Muscle layer of duodenum (tissue), 2 donors: Measurements from ENCODE around the gene SCFD2.

Experiments used
- H3K27ac ChIP-seq: one replicate; pipeline ENCODE4 v1.7.0; 2013; ENCODE audit warnings: mild to moderate bottlenecking, low read length
- H3K27me3 ChIP-seq: one replicate; pipeline ENCODE4 v1.7.0; 2013; ENCODE audit warnings: low read depth, mild to moderate bottlenecking, control low read depth, low read length
- H3K36me3 ChIP-seq, 2 donors: one replicate each; pipeline ENCODE4 v1.7.0; 2013; ENCODE audit warnings: low read length in 2 of 2, control low read depth in 1 of 2, mild to moderate bottlenecking in 1 of 2; ENCODE audit not compliant: insufficient read depth in 2 of 2, control insufficient read depth in 1 of 2
- H3K4me1 ChIP-seq, 2 donors: one replicate each; pipeline ENCODE4 v1.7.0; 2013; ENCODE audit warnings: low read length in 2 of 2, mild to moderate bottlenecking in 2 of 2, control low read depth in 1 of 2, moderate library complexity in 1 of 2; ENCODE audit not compliant: insufficient read depth in 2 of 2, control insufficient read depth in 1 of 2
- H3K4me3 ChIP-seq, 2 donors: one replicate each; pipeline ENCODE4 v1.7.0; 2013; ENCODE audit warnings: low read length in 2 of 2, low read depth in 1 of 2, mild to moderate bottlenecking in 1 of 2
- H3K9me3 ChIP-seq, 2 donors: one replicate each; pipeline ENCODE4 v1.7.0; 2013; ENCODE audit warnings: low read length in 2 of 2, control low read depth in 1 of 2, mild to moderate bottlenecking in 1 of 2; ENCODE audit not compliant: control insufficient read depth in 1 of 2
- donor health status: healthy.

Gene SCFD2

DNA sequence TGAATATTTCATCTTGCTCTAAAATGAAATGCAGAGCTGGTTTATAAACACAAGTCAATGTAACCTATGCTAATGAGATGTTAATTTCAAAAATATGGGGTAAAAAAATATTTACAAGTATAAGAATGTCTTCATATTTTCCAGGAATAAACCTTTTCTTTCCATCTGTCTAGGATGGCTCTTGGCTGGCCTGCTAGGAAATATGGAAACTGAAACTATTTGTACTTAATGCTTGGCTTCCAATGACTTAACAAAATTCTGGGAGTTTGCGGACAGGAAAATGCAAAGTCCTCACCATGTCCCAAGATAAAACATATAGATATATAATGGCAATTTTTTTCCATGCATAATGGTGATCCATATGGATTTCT is 168.1 kb downstream of the SCFD2 start:
- H3K4me1 ChIP-seq = peaks cover 0 to 4% of the 10 kb centered on the region in 2 donors
- H3K36me3 ChIP-seq = no peaks in the 10 kb centered on the region
- no peaks in the 10 kb centered on the region for H3K27me3 ChIP-seq
- no peaks in the 10 kb centered on the region for H3K9me3 ChIP-seq
- H3K27ac ChIP-seq = peak overlapping the region; percentile 11
- H3K4me3 ChIP-seq = no peak overlapping the region

DNA sequence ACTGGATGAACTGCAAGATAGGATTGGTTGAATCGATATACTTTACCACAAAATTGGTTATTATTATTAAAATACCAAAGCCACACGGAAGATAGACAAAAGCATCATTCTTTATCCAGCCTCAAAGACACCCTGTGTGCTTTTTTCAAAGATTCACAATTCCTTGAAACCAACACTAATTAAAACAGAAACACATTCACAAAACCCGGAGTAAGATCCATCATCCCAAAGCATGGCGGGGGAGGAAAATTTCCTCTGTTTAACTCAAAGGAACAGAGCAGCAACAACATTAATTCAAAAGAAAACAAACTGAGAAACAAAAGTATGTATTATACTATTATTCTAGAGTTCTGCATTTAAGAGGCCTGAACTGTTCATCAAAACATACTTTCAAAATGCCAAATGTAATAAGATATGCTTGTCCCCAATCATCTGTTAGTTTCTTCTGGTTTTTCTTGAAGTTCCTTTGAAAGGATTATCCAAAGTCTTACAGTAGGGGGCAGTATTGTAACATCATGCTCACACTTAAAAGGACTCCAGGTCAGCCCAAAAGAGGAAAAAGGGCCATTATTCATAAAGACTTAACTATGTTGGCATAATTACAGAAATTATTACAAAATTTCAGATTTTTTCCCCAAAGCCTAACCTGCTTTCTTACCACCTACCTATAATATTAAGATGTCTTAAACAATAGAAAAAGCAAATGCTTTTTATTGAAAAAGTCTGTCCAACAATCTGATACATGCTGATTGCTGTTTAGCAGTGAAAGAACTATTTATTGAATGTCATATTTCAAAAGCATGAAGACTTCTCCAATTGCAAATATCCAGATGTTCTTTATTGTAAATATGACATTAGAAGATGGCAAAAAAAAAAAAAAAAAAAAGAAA is 168.7 kb downstream of the SCFD2 start:
- peak overlapping the region; percentile 11 for H3K27ac ChIP-seq
- H3K4me3 ChIP-seq = no peak overlapping the region

DNA sequence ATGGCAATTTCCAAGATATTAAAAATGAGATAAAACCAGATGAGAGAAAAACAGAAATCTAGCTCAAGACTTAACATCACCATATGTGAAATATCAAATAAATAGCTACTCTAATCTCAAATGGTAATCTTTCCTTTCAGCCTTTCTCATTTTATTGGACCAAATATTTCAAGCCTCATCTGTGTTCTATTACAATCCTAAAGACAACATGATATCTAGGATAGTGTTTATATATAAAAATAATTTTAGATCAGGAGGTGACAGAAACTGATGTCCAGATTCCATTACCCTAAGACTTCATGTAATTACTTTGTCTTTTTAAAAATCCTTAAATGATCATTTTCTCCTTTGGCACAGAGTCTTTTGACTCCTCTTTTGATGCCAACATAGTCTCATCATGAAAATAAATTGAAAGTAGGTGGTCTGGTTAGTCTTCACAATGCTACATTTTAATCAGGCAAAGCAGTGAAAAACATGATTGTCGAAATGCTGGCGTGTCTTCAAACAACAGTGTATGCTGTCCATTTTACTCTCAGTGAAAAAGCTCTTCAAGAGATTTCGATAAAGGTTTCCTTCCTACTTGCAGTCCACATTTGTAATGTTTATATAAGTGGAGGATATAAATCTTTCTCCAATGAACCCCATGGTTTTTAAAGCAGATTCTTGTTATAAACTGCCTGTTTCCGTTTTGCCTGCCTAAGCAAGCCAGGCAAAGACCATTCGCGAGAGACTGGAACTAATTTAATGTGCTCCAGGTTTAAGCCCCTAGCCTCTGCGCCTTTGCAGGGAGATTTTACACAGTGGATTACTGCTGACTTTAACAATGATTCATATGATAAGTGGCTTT is 169.8 kb downstream of the SCFD2 start:
- no peaks in the 10 kb centered on the region for H3K27me3 ChIP-seq
- H3K36me3 ChIP-seq = no peaks in the 10 kb centered on the region
- no peaks in the 10 kb centered on the region for H3K9me3 ChIP-seq
- no peak overlapping the region for H3K27ac ChIP-seq
- peaks cover 0 to 4% of the 10 kb centered on the region in 2 donors for H3K4me1 ChIP-seq
- no peak overlapping the region for H3K4me3 ChIP-seq

More for the DNA sequence above, 168.7 kb downstream of the SCFD2 start:
- H3K36me3 ChIP-seq = no peaks in the 10 kb centered on the region
- no peaks in the 10 kb centered on the region for H3K9me3 ChIP-seq
- no peaks in the 10 kb centered on the region for H3K27me3 ChIP-seq
- peaks cover 0 to 4% of the 10 kb centered on the region in 2 donors for H3K4me1 ChIP-seq

DNA sequence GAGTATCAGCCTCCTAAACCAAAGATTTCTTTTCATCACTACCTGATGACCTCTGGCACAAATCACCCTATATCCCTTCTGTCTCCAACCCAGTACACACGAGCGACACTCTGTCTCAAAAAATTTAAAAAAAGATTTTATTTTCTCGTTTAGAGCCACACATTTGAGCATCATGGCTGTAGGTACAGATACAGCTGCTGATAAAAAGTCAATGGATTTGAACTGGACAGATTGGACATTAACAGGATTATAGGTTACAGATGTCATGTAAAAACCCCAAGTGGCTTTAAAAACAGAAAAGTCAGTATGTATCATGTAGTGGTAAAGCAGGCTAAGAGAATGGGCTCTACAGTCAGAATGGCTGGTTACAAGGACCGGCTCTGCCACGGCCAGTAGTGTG is 171.1 kb downstream of the SCFD2 start:
- H3K27ac ChIP-seq = no peak overlapping the region
- H3K4me1 ChIP-seq = peaks cover 0 to 4% of the 10 kb centered on the region in 2 donors
- H3K4me3 ChIP-seq = no peak overlapping the region
- H3K36me3 ChIP-seq = no peaks in the 10 kb centered on the region
- no peaks in the 10 kb centered on the region for H3K9me3 ChIP-seq
- no peaks in the 10 kb centered on the region for H3K27me3 ChIP-seq

DNA sequence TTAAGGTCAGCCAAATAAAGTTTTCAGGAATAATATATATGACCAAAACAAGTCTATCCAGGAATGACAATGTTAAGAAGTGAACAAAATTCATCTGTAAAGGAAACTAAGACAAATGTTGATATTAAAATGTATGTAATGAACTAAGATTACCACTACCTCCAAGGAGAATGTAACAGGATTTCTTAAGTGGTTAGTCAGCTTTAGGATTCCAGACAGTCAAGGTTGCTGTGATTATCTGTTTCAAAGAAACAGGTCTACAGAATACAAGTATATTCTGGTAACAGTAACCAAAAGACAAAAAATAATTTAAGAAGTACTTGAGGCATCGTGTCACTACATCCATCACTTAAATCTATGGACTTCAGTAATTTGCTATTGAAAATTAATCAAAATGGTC is 172.8 kb downstream of the SCFD2 start:
- Histone ChIP-seq H3K36me3 (no peaks in the 10 kb centered on the region), H3K4me3 (no peak overlapping the region), H3K27me3 (no peaks in the 10 kb centered on the region), H3K9me3 (no peaks in the 10 kb centered on the region), H3K27ac (no peak overlapping the region), H3K4me1 (peaks cover 0 to 4% of the 10 kb centered on the region in 2 donors)

DNA sequence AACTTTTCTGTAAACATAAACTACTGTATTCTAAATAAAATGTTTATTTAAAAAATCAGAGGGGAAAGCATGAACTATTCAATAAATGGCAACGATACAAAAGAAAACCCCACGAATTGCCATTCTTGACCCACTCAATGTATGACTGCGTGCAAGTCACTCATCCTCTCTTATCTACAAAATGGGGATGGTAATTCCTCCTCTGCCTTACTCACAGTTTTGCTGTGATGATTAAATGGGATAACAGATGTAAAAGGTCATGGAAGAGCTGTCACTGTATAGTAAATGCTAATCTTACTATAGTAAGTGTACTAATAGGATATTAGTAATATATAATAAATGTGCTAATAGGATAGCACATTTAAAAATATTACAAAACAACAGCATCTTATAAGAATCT is 173.4 kb downstream of the SCFD2 start:
- H3K27me3 ChIP-seq = no peaks in the 10 kb centered on the region
- H3K27ac ChIP-seq = no peak overlapping the region
- no peaks in the 10 kb centered on the region for H3K36me3 ChIP-seq
- peaks cover 0 to 4% of the 10 kb centered on the region in 2 donors for H3K4me1 ChIP-seq
- H3K4me3 ChIP-seq = no peak overlapping the region
- no peaks in the 10 kb centered on the region for H3K9me3 ChIP-seq

DNA sequence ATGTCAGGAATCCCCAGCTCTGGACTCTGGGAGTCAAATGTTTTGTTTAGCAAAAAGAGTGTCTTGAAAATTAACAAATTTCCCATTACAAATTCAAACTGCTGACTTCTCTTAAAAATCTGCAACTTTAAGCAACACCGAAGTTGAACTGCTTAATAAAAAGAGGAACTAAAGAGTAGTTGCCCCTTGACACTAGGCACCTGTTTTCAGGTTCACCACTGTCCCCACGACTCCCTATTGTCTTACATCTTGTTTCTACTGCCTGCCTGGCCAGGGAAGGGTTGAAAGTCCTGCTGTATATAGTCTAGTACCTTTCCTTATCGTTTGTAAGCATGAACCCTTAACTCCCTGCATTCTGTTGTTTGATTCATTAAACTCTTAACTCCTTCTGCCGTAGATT is 173.9 kb downstream of the SCFD2 start:
- peaks cover 0 to 4% of the 10 kb centered on the region in 2 donors for H3K4me1 ChIP-seq
- no peaks in the 10 kb centered on the region for H3K36me3 ChIP-seq
- H3K27ac ChIP-seq = no peak overlapping the region
- no peak overlapping the region for H3K4me3 ChIP-seq
- no peaks in the 10 kb centered on the region for H3K27me3 ChIP-seq
- H3K9me3 ChIP-seq = no peaks in the 10 kb centered on the region

DNA sequence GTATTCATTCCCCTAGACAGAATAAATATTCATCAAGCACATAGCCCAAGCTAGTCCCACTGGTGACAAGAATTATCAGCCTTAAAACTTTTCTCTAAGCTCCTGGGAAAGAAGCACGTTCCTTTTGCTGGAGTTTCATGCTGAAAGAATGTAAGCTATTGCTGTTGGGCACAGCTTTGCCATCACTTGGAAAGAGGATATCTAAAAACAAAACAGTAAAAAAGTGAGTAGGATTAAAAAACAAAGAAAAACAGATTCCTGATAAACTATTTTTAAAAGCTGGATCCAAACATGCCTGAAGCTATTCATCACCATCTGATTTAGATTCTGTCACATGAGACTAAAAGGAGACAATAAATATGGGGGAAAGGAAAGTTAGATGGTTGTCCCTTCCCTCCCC is 176.8 kb downstream of the SCFD2 start:
- H3K4me1 ChIP-seq = no peaks in the 10 kb centered on the region
- H3K27me3 ChIP-seq = no peaks in the 10 kb centered on the region
- H3K4me3 ChIP-seq = no peak overlapping the region
- H3K36me3 ChIP-seq = no peaks in the 10 kb centered on the region
- no peaks in the 10 kb centered on the region for H3K9me3 ChIP-seq
- H3K27ac ChIP-seq = no peak overlapping the region

DNA sequence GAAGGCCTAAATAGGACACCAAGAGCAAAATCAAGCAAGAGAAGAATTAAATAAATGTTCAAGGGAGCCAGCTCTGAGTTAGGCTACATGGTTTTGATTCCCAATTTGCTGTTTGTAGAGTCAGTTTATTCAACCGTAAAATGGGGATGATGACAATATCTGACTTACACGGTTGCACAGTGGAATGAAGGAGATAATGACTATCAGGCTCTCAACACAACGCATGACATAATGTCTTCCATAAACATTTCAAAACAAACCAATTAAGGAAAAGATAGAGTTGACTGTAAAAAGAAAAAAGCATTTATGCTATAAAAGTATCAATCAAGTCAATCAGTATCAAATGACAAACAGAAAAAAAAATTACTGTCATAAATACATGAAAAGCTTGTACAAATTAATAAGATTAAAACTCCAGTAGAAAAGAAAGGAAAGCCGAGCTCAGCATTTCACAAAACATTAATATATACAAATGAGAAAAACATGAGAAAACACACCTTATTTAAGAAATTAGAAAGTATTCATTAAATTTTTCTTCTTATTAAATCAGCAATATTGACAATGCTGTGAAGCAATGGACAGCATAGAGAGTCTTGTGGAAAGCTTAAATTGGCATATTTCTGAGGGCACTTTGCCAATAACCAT is 179.0 kb downstream of the SCFD2 start:
- Histone ChIP-seq H3K9me3 (no peaks in the 10 kb centered on the region), H3K27ac (no peak overlapping the region), H3K36me3 (no peaks in the 10 kb centered on the region), H3K4me1 (no peaks in the 10 kb centered on the region), H3K4me3 (no peak overlapping the region), H3K27me3 (no peaks in the 10 kb centered on the region)

DNA sequence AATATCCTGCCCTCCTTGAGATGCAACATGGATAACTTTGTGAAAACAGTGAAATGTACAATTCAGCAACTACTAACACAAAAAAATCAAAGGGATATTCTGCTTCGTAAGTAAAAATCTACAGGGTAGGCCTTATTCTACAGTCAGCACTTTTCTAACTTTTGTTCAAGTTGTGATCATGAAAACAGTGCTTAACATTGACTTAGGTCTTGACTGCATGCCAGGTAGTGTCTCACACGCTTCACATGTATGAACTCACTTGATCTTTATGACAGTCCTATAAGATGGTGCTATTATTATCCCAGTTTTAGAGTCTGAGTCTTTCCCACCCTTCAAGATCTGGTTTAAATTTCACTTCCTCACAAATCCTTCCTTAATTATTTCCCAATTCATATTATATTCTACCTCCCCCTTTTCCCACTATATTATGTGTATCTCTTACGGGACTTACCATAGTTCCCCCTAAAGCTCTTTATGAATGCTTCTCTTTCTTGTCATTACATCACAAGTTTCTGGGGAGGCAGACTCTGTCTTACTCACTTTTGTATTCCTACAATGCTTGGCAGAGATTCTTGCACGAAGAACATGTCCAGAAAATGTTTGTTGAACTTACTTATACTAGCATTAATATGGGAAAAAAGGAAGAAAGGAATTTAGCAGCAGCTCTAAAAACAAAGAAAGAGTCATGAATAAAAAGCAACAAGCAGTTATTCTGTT is 179.8 kb downstream of the SCFD2 start:
- Histone ChIP-seq H3K36me3 (no peaks in the 10 kb centered on the region), H3K27ac (no peak overlapping the region), H3K27me3 (no peaks in the 10 kb centered on the region), H3K4me1 (no peaks in the 10 kb centered on the region), H3K4me3 (no peak overlapping the region), H3K9me3 (no peaks in the 10 kb centered on the region)

DNA sequence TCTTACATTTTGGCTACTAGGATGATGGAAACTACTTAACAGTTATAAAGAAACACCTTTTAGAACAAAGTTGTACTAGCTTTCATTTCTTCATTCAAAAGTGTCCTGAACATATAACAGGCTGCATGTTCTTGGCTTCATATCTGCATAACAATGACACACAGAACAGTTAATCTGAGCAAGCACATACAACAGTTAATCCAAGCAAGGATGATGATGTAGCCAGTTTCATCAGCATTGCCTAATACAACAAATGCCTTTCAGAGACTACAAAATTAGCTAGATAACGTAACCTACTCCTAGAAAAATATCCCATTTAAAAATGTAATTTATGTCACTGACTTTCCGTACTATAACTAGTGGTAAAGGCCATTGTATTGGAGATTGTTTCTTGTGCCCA is 182.1 kb downstream of the SCFD2 start:
- Histone ChIP-seq H3K36me3 (no peaks in the 10 kb centered on the region), H3K27me3 (no peaks in the 10 kb centered on the region), H3K27ac (no peak overlapping the region), H3K4me3 (no peak overlapping the region), H3K9me3 (no peaks in the 10 kb centered on the region), H3K4me1 (no peaks in the 10 kb centered on the region)
